WERI-Rb-1 (cell line): ENCODE results near the gene ZNF764.

ENCODE experiments used
- DNase-seq: peaks from one replicate; pipeline ENCODE4 v3.0.0-alpha.2; 2020
- H3K27ac ChIP-seq: fragments of 250-450 bp; sonication (Bioruptor Pico); 2 replicates; pipeline ENCODE4 v1.5.1; 2020; ENCODE audit warnings: mild to moderate bottlenecking, moderate library complexity
- H3K27me3 ChIP-seq: fragments of 250-450 bp; sonication (Bioruptor Pico); 2 replicates; pipeline ENCODE4 v1.5.1; 2021; ENCODE audit warnings: mild to moderate bottlenecking, low read depth, moderate library complexity; ENCODE audit not compliant: insufficient read depth, severe bottlenecking
- H3K36me3 ChIP-seq: fragments of 250-450 bp; sonication (Bioruptor Pico); 2 replicates; pipeline ENCODE4 v1.5.1; 2020; ENCODE audit warnings: mild to moderate bottlenecking, moderate library complexity
- H3K4me3 ChIP-seq: 2 replicates; pipeline ENCODE4 v1.5.1; 2011; ENCODE audit warnings: low read depth, mild to moderate bottlenecking, control low read depth, low read length
- H3K9me3 ChIP-seq: fragments of 250-450 bp; sonication (Bioruptor Pico); 2 replicates; pipeline ENCODE4 v1.5.1; 2021; ENCODE audit warnings: mild to moderate bottlenecking, moderate library complexity; ENCODE audit not compliant: severe bottlenecking
- TF ChIP-seq, protein P1 (sequence below): IDR thresholded peaks from 2 replicates; pipeline ENCODE4 v1.5.1; 2011; ENCODE audit warnings: low read depth, mild to moderate bottlenecking, control low read depth, inconsistent platforms, low read length

Gene ZNF764

DNA sequence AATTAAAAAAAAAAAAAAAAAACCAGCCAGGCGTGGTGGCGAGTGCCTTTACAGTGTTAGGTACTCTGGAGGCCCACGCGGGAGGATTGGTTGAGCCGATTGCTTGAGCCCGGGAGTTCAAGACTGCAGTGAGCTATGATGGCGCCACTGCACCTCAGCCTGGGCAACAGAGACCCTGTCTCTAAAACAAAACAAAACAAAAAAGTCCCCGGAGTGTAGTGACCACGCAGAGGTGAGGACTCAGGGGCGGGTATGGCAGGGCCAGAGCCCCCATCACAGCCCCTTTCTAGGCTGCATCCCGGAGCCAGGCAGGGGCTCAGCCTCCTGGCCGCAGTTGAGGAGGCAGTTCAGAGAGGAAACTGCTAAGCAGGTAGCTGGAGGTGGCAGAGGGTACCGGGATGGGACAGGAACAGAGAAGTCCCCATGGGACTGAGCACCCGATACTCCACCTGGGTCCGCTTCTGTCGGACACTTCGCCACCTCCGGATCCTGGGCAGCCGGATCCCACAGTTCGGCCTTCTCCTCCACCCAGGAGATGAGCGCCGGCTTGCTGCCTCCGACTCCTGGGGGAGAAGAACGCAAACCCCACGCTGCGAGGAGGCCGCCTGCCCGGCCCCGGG, 24.3 kb downstream of the ZNF764 start:
- Histone ChIP-seq H3K9me3 (no peaks in the 10 kb centered on the region), H3K4me3 (peak overlapping the region; percentile 86), H3K27me3 (no peaks in the 10 kb centered on the region), H3K27ac (peak overlapping the region; percentile 93), H3K36me3 (peaks cover 19% of the 10 kb centered on the region)
- DNase-seq = no peak
- TF ChIP-seq, protein P1, sequence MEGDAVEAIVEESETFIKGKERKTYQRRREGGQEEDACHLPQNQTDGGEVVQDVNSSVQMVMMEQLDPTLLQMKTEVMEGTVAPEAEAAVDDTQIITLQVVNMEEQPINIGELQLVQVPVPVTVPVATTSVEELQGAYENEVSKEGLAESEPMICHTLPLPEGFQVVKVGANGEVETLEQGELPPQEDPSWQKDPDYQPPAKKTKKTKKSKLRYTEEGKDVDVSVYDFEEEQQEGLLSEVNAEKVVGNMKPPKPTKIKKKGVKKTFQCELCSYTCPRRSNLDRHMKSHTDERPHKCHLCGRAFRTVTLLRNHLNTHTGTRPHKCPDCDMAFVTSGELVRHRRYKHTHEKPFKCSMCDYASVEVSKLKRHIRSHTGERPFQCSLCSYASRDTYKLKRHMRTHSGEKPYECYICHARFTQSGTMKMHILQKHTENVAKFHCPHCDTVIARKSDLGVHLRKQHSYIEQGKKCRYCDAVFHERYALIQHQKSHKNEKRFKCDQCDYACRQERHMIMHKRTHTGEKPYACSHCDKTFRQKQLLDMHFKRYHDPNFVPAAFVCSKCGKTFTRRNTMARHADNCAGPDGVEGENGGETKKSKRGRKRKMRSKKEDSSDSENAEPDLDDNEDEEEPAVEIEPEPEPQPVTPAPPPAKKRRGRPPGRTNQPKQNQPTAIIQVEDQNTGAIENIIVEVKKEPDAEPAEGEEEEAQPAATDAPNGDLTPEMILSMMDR = no peak

DNA sequence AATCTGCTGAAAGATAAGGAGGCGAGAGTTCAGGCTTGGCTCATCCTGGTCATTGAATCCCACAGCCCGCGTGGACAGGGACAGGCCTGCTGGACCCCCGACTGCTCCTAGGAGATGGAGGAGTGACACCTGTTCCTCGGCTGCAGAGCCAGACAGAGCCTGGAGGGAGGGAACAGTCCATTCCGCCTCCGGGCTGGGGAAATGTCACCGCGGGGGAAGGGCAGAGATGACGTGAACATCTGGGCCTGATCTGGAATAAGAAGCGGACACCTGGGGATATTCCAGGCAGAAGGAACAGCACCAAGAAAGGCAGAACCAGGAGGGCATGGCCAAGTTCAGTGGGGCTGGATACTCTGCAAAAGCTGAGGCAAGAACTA, 25.0 kb downstream of the ZNF764 start:
- H3K36me3 ChIP-seq = peaks cover 19% of the 10 kb centered on the region
- H3K27me3 ChIP-seq = no peaks in the 10 kb centered on the region
- H3K4me3 ChIP-seq = no peak overlapping the region
- no peaks in the 10 kb centered on the region for H3K9me3 ChIP-seq
- TF ChIP-seq, protein P1 = no peak
- DNase-seq = no peak
- H3K27ac ChIP-seq = no peak overlapping the region

DNA sequence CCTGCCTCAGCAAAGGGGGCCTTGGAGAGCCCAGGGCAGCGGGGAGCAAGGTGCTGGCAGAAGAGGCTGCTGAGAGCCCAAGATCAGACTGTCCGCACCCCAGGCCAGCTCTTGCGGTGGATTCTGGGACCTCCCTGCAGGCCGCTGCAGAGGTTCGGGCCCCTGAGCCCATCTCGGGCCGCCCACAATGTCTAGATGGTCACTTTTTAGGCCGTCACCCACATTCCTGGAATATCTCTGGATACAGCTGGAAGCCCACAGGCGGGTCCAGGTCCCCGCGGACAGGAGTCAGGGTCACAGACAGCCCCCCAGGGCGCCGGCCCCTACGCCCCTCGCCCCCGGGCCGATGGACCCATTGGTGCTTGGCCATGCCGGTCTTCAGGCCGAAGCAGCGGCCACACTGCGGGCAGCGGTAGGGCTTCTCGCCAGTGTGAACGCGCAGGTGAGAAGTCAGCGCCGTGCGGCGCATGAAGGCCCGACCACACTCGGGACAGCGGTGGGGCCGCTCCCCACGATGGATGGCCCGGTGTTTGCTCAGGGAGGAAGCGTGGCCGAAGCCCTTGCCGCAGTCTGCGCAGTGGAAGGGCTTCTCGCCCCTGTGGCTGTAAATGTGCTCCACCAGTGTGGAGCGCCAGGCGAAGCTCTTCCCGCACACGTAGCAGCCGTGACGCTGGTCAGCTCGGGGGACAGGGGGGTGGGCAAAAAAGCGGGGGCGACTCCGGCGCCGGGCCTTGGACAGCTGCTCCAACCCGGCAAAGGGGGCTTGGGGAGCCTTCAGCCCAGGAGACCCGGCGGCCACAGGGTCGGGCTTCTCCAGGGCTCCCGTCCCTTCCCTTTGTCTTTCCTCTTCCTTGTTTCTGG, 25.7 kb downstream of the ZNF764 start:
- TF ChIP-seq, protein P1 = no peak
- no peak for DNase-seq
- Histone ChIP-seq H3K36me3 (peaks cover 19% of the 10 kb centered on the region), H3K4me3 (no peak overlapping the region), H3K27me3 (no peaks in the 10 kb centered on the region), H3K27ac (no peak overlapping the region), H3K9me3 (no peaks in the 10 kb centered on the region)

DNA sequence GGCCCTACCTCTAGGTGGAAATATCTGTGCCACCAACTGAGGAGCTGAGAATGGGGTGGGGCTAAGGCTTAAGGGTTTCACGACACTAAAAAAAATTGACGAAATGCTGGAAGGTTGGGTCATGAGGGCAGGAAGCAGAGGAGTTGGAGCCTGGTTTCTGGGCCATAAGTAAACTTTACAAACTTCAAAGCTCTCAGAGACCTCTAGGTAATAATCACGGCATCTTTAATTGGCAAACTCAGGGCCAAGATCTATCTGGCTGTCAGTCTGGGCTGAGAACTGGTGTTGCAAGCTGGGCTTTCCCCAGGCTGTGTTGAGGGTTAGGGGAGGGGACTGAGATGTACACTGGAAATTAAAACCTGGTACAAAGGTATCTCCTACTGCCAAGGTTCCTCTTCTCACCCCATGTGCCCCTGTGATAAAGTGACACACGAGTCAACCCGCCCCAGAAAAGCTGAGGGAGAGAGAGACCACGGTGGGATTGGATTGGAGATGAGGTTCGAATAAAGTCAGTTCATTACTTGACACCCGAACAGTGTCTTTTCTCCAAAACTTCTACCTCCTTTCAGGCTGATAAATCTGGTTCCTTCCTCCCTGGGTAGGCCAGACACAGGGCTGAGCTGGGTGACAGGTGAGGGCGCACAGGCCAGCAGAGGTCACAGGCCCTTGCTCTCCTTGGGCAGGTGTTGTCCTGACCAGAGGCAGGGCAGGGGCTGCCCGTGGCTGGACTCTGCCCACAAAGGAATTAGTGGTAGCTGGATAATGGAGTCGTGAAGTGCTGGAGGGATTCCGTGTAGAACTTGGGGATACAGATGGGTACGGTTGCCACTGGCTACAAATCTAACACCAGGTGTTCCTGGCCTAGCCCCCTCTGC, 27.8 kb downstream of the ZNF764 start:
- no peaks in the 10 kb centered on the region for H3K27me3 ChIP-seq
- H3K36me3 ChIP-seq = peaks cover 19% of the 10 kb centered on the region
- TF ChIP-seq, protein P1 = no peak
- DNase-seq = no peak
- no peaks in the 10 kb centered on the region for H3K9me3 ChIP-seq
- H3K4me3 ChIP-seq = no peak overlapping the region
- H3K27ac ChIP-seq = no peak overlapping the region

GRCh38 chr16:30528799-30529457, 29.2 kb downstream of the ZNF764 start:
- Histone ChIP-seq H3K27ac (no peak overlapping the region), H3K36me3 (peaks cover 31% of the 10 kb centered on the region), H3K27me3 (no peaks in the 10 kb centered on the region), H3K4me3 (no peak overlapping the region), H3K9me3 (no peaks in the 10 kb centered on the region)
- TF ChIP-seq, protein P1 = no peak
- no peak for DNase-seq
